Adrenal gland (tissue), 12 donors: ENCODE results near the gene SCFD2. TPM values are rescaled to one million over a fixed set of nuclear protein-coding genes. Genes with fewer than 3 reads are reported as not detected.
A peak's percentile ranks its signal among the peaks of the same experiment; 100 is the strongest.

ENCODE experiments used
- DNase-seq, 7 donors: peaks; one replicate each; pipeline ENCODE4 v3.0.0-alpha.2; 2019 to 2020
- H3K27ac ChIP-seq, 5 donors: fragments of 200-600 bp; sonication (generic) in 4 of 5; 1 replicate in 3 of 5; 2 replicates in 2 of 5; pipeline versions ENCODE4 v1.5.1 to v1.8.0; 2016 to 2020; ENCODE audit warnings: mild to moderate bottlenecking in 1 of 5
- H3K27me3 ChIP-seq: fragments of 200-600 bp; 2 replicates; pipeline ENCODE4 v1.8.0; 2021
- H3K36me3 ChIP-seq, 2 donors: fragments of 200-600 bp; replicated peaks in 1 of 2; 1 replicate in 1 of 2; 2 replicates in 1 of 2; pipeline versions ENCODE4 v1.5.1 to v1.8.0; 2018 to 2022
- H3K4me1 ChIP-seq, 2 donors: fragments of 200-600 bp; replicated peaks in 1 of 2; 1 replicate in 1 of 2; 2 replicates in 1 of 2; pipeline versions ENCODE4 v1.5.1 to v1.8.0; 2018 to 2021
- H3K4me3 ChIP-seq, 4 donors: fragments of 200-600 bp; sonication (generic) in 3 of 4; one replicate each; pipeline ENCODE4 v1.5.1; 2016 to 2018
- H3K9me3 ChIP-seq, 3 donors: fragments of 200-600 bp; sonication (generic) in 1 of 3; replicated peaks in 1 of 3; 1 replicate in 2 of 3; 2 replicates in 1 of 3; pipeline versions ENCODE4 v1.5.1 to v1.8.0; 2016 to 2021
- POLR2A ChIP-seq, 2 donors: fragments of 450-650 bp; IDR thresholded peaks; one replicate each; pipeline ENCODE4 v1.6.1; 2017; ENCODE audit warnings: antibody characterized with exemption in 2 of 2, mild to moderate bottlenecking in 2 of 2, moderate library complexity in 1 of 2
- WGBS, 4 donors: extraction: QIAGEN DNeasy Blood & Tissue Kit in 2 of 4; methylation state at CpG; one replicate each; pipeline versions ENCODE4 v1.1.5 to v1.1.7; 2013 to 2017; 5-methylcytosine and 5-hydroxymethylcytosine counted together
- intact Hi-C, 2 donors: fragments of 100-400 bp; cut with DNase I; formaldehyde crosslinking; loops; one replicate each; pipeline versions ENCODE4 v1.14.1 to v1.15.0; 2022 to 2023
- polyA plus RNA-seq, 3 donors: library from polyadenylated mRNA; stranded (reverse); fragments of 200-250 nt in 2 of 3; fragments of 350-450 nt in 1 of 3; fragmentation: Illumina TruSeq in 1 of 3; extraction: RNeasy Lipid Tissue Mini Kit (QIAGEN cat#74804) in 1 of 3; gene quantifications; one replicate each; pipeline ENCODE4 v1.2.3, GENCODE V29; 2013 to 2014
- total RNA-seq, 9 donors: library from RNA; depleted of rRNA in 4 of 9; stranded (reverse); fragments of >200 nt in 4 of 9; fragments of 120-200 nt in 1 of 9; fragmentation: NEBNext Ultra II Directional in 1 of 9; extraction: Animal tissue kit (Norgen Biotek cat#: 25700) in 1 of 9; gene quantifications; one replicate each; pipeline versions ENCODE4 v1.1.0 to v1.2.4, GENCODE V29; 2013 to 2023
- TF ChIP-seq, protein P1 (sequence below), 6 experiments: fragments of 450-650 bp in 4 of 6; fragments of 200-600 bp in 2 of 6; sonication (generic) in 1 of 6; IDR thresholded peaks; 1 replicate in 5 of 6; 2 replicates in 1 of 6; pipeline versions ENCODE4 v1.5.1 to v1.8.0; 2016 to 2021; ENCODE audit warnings: antibody characterized with exemption in 6 of 6, mild to moderate bottlenecking in 2 of 6, moderate library complexity in 1 of 6
- donor health status: healthy with polysubstance abuse.
- donor health status: Bipolar disorder and iron deficiency.
- donor health status: DM: yes; HTN: yes; CAD: no.
- donor health status: DM: no; HTN: no; CAD: no.
- donor health status: DM: no; HTN: no; CAD: no.
- donor health status: DM: yes; HTN: yes; CAD: no.

The SCFD2 gene
- total and polyA plus RNA-seq, 12 donors, result 5.2 to 34.9 (median 23.4) TPM

DNA sequence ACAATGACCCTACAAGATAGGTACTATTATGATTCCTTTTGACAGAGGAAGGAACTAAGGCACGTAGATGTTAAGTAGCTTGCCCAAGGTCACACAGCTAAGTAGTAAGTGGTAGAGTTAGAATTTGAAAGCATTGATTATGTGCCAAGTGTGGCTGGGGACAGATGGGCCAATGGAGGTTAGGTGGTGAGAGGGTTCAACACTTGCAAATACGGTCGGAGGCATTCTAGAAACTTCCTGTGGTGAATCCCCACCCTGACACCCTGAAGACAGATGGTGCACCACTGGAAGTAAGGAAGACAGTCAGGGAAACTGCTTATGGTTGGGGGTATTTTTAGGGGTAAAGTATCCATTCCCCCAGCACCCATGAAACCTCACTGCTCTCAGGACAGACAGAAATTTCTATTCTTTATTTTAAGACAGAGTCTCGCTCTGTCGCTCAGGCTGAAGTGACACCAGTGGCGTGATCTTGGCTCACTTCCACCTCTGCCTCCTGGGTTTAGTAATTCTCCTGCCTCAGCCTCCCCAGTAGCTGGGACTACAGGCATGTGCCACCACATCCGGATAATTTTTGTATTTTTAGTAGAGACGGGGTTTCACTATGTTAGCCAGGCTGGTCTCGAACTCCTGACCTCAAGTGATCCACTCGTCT lies 361.2 kb downstream of the SCFD2 start:
- Histone ChIP-seq H3K36me3 (no peaks in the 10 kb centered on the region), H3K4me3 (no peak overlapping the region), H3K4me1 (peaks cover 11 to 29% of the 10 kb centered on the region in 2 donors), H3K27ac (peak overlapping the region in 3 of 5 donors; percentile 6 to 57 (median 27)), H3K27me3 (no peaks in the 10 kb centered on the region), H3K9me3 (no peaks in the 10 kb centered on the region)
- no peak for DNase-seq
- 82 to 86% (median 85%) methylated on average over 10 of the region's 10 CpGs for whole genome bisulfite sequencing, 4 donors
- intact Hi-C loops, result no loop called here
- TF ChIP-seq POLR2A (IDR thresholded peaks at IDR 0.05), result no peak
- TF ChIP-seq, protein P1, sequence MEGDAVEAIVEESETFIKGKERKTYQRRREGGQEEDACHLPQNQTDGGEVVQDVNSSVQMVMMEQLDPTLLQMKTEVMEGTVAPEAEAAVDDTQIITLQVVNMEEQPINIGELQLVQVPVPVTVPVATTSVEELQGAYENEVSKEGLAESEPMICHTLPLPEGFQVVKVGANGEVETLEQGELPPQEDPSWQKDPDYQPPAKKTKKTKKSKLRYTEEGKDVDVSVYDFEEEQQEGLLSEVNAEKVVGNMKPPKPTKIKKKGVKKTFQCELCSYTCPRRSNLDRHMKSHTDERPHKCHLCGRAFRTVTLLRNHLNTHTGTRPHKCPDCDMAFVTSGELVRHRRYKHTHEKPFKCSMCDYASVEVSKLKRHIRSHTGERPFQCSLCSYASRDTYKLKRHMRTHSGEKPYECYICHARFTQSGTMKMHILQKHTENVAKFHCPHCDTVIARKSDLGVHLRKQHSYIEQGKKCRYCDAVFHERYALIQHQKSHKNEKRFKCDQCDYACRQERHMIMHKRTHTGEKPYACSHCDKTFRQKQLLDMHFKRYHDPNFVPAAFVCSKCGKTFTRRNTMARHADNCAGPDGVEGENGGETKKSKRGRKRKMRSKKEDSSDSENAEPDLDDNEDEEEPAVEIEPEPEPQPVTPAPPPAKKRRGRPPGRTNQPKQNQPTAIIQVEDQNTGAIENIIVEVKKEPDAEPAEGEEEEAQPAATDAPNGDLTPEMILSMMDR (IDR thresholded peaks at IDR 0.05), result no peak

DNA sequence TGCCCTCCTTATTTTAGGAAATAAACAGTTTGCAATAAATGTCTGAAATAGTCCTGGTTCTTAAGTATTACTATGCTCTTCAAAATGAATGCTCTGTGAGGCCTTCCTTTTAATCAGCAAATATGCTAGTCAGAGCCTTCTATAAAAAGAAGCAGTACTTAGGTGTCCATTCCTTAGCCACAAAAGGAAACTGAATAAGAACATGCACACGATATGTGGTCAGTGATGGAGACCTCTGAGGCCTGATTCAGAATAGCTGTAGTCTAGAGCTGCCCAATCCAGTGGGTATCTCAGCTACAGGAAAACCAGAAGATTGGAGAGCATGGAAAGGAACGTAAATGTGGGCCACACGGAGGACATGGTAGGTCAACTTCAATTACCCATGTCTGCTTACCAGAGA lies 361.9 kb downstream of the SCFD2 start:
- H3K27ac ChIP-seq, result no peak overlapping the region
- 91 to 96% (median 93%) methylated on average over 3 of the region's 3 CpGs for WGBS, 4 donors
- no peaks in the 10 kb centered on the region for H3K27me3 ChIP-seq
- H3K9me3 ChIP-seq, result no peaks in the 10 kb centered on the region
- peaks cover 10 to 29% of the 10 kb centered on the region in 2 donors for H3K4me1 ChIP-seq
- intact Hi-C loops, result no loop called here
- TF ChIP-seq, protein P1 (IDR thresholded peaks at IDR 0.05), result no peak
- TF ChIP-seq POLR2A (IDR thresholded peaks at IDR 0.05), result no peak
- DNase-seq, result no peak
- H3K4me3 ChIP-seq, result no peak overlapping the region
- H3K36me3 ChIP-seq, result no peaks in the 10 kb centered on the region

DNA sequence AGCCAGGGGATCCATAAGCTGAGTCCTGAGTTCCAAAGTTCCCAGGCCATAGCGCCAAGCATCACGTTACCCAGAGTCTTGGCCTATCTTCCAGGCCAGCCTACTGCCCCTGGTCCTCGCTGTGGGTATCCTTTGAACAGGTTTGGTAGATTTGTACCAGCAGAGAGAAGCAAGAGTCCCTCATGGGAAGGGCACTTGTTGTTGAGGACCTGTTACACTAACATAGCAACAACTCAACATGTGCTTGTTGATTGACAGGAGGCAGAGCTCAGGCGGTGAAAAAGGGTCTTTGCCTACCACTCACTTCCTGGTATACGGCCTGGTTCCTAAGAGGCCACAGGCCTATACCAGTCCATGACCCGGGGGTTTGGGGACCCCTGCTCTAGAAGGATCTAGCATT lies 365.3 kb downstream of the SCFD2 start:
- intact Hi-C loops, result no loop called here
- Histone ChIP-seq H3K4me3 (no peak overlapping the region), H3K9me3 (no peaks in the 10 kb centered on the region), H3K4me1 (peaks cover 23 to 46% of the 10 kb centered on the region in 2 donors), H3K27me3 (no peaks in the 10 kb centered on the region), H3K27ac (no peak overlapping the region), H3K36me3 (no peaks in the 10 kb centered on the region)
- DNase-seq, result no peak
- TF ChIP-seq, protein P1 (IDR thresholded peaks at IDR 0.05), result no peak
- no peak for TF ChIP-seq POLR2A (IDR thresholded peaks at IDR 0.05)
- 92 to 94% (median 94%) methylated on average over 6 of the region's 6 CpGs for WGBS, 4 donors

DNA sequence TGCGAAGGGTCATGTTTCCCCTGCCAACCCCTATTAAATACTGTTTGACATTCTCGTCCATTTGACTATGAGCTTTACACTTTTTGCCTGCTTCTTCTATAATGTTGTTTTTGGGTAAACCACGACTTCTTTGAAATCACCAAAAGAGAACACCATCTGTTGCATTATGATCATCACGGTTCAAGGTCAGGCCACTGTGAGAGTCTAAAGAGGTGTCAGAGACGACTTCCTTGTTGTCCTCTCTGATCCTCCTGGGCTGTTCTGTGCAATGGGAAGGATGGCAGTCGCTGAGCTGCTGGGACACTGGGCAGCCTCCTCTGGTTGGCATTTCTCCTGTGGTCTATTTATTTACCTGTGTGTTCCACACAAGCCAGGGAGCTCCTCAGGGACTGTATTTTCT lies 366.2 kb downstream of the SCFD2 start:
- peaks cover 22 to 46% of the 10 kb centered on the region in 2 donors for H3K4me1 ChIP-seq
- no peaks in the 10 kb centered on the region for H3K27me3 ChIP-seq
- peak in 1 of 7 donors; percentile 31 for DNase-seq
- H3K27ac ChIP-seq, result no peak overlapping the region
- WGBS, 4 donors, result 62 to 72% (median 66%) methylated on average over 6 of the region's 6 CpGs
- H3K36me3 ChIP-seq, result no peaks in the 10 kb centered on the region
- no peak overlapping the region for H3K4me3 ChIP-seq
- TF ChIP-seq POLR2A (IDR thresholded peaks at IDR 0.05), result no peak
- TF ChIP-seq, protein P1 (IDR thresholded peaks at IDR 0.05), result no peak
- intact Hi-C loops, result no loop called here
- no peaks in the 10 kb centered on the region for H3K9me3 ChIP-seq
